Stimulated activated CD8-positive, alpha-beta memory T cell treated with anti-CD3 and anti-CD28 coated beads, Interleukin-4, amount 100 ng/mL, for 4 hours (primary cell): ENCODE results near the gene AP1S1.
"Not testable (repeated sequence)": the region's sequence is repeated elsewhere in the genome, so short reads cannot be mapped to it uniquely, and the experiment has no call there.

ENCODE experiments used
- DNase-seq, 2 donors: peaks; one replicate each; pipeline ENCODE4 v3.0.0-alpha.2; 2020; ENCODE audit warnings: low read depth in 2 of 2, low spot score in 1 of 2

The AP1S1 gene

DNA sequence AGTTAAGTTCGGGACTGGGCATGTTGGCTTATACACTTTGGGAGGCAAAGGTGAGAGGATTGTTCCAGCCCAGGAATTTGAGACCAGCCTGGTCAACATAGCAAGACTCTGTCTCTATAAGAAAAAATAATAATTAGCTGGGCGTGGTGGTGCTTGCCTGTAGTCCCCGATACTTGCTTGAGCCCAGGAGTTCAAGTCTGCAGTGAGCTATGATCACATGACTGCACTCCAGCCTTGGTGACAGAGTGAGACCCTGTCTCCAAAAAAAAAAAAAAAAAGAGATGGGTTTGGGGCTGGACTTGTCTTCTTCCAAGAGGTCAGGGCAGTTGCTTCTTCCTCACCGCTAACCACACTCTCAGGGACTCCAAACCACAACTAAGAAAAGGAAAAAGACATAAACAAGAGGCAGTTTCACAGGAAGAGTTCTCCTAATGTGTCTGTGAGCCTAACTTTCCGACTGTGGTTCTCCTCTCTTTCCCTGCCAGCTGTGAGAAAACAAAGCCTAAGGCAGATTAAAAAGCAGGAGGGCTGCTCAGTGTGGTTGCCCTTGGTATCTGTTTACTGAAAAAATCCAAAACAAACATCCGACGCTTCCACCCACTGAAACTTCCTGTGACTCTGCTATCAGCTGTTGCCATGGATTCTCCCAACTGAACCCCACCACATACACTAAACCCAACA lies 29.8 kb upstream of the AP1S1 start:
- no peak for DNase-seq

DNA sequence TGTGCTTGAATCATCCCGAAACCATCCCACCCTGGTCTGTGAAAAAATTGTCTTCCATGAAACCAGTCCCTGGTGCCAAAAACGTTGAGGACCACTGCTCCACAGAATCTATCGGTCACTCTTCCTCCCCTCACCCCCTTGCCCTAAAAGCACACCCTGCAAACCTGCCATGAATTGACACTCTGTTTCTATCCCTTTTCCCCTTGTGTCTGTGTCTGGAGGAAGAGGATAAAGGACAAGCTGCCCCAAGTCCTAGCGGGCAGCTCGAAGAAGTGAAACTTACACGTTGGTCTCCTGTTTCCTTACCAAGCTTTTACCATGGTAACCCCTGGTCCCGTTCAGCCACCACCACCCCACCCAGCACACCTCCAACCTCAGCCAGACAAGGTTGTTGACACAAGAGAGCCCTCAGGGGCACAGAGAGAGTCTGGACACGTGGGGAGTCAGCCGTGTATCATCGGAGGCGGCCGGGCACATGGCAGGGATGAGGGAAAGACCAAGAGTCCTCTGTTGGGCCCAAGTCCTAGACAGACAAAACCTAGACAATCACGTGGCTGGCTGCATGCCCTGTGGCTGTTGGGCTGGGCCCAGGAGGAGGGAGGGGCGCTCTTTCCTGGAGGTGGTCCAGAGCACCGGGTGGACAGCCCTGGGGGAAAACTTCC lies 28.2 kb upstream of the AP1S1 start:
- DNase-seq: no peak

DNA sequence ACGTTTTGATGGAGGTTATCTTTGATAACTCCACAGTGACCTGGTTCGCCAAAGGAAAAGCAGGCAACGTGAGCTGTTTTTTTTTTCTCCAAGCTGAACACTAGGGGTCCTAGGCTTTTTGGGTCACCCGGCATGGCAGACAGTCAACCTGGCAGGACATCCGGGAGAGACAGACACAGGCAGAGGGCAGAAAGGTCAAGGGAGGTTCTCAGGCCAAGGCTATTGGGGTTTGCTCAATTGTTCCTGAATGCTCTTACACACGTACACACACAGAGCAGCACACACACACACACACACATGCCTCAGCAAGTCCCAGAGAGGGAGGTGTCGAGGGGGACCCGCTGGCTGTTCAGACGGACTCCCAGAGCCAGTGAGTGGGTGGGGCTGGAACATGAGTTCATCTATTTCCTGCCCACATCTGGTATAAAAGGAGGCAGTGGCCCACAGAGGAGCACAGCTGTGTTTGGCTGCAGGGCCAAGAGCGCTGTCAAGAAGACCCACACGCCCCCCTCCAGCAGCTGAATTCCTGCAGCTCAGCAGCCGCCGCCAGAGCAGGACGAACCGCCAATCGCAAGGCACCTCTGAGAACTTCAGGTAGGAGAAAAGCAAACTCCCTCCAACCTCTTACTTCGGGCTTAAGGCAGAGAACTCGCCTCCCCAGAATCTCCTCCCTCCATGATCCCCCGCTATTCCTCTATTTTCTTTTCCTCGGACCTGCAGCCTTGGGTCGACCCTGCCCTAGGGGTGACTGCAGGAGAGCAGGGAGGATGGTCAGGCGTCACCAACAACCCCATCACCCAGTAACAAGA lies 27.4 kb upstream of the AP1S1 start, which contains the start of gene SERPINE1:
Gene SERPINE1, plus strand, starts transcription at position 454 of the 809 bp plus-strand sequence. CDS start 1,290 bp downstream, outside the sequence.
- peak; percentile 16 to 48 for DNase-seq

DNA sequence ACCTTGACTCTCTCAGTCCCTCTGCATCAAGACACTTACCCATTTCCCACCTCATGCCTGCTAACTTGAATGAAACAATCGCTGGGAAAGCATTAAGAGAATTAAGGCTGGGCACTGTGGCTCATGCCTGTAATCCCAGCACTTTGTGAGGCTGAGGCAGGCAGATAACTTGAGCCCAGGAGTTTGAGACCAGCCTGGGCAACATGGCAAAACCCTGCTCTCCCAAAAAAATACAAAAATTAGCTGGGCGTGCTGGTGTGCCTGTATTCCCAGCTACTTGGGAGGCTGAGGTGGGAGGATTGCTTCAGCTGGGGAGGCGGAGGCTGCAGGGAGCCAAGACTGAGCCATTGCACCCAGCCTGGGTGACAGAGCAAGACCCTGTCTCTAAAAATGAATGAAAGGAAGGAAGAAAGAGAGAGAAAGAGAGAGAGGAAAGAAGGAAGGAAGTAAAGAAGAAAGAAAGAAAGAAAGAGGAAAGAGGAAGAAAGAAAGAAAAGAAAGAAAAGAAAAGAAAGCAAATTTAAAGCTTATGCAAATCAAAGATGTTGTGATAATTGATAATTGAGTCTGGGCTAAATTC lies 26.7 kb upstream of the AP1S1 start:
- DNase-seq: no peak

DNA sequence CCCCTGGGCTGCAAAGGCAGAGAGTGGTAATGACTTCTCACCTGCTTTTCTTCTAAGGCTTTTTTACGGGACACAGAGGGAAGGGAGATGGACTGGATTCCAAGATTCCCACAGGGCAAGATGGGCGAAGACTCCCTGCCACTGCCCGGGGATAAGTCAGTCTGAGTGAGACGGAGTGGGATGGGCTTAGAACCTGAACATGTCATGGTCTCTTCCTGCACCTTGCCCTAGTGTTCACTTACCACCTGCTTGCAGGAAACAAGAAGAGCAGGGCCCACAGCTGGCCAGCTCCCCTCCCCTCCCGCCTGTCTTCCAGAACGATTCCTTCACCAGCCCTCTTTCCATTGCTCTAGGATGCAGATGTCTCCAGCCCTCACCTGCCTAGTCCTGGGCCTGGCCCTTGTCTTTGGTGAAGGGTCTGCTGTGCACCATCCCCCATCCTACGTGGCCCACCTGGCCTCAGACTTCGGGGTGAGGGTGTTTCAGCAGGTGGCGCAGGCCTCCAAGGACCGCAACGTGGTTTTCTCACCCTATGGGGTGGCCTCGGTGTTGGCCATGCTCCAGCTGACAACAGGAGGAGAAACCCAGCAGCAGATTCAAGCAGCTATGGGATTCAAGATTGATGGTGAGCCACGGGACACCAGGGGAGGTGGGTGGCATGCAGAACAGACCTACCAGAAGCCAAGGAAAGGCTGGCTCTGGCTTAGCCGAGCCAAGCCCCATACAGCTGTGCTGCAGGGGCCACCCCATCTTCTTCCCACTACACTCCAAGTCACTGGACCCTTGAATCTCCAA lies 26.0 kb upstream of the AP1S1 start:
- no peak for DNase-seq

DNA sequence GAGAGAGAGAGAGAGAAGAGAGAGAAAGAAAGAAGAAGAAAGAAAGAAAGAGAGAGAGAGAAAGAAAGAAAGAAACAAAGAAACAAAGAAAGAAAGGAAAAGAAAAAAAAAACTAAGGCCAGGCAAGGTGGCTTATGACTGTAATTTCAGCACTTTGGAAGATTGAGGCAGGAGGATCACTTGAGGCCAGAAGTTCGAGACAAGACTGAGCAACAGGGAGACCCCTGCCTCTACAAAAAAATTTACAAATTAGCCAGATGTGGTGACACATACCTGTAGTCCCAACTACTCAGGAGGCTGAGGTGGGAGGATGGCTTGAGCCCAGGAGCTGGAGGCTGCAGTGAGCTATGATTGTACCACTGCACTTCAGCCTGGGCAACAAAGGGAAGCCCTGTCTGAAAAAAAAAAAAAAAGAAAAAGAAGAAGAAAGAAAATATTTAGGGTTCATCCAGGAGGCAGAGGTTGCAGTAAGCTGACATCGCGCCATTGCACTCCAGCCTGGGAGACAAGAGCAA lies 24.6 kb upstream of the AP1S1 start:
- no peak for DNase-seq

DNA sequence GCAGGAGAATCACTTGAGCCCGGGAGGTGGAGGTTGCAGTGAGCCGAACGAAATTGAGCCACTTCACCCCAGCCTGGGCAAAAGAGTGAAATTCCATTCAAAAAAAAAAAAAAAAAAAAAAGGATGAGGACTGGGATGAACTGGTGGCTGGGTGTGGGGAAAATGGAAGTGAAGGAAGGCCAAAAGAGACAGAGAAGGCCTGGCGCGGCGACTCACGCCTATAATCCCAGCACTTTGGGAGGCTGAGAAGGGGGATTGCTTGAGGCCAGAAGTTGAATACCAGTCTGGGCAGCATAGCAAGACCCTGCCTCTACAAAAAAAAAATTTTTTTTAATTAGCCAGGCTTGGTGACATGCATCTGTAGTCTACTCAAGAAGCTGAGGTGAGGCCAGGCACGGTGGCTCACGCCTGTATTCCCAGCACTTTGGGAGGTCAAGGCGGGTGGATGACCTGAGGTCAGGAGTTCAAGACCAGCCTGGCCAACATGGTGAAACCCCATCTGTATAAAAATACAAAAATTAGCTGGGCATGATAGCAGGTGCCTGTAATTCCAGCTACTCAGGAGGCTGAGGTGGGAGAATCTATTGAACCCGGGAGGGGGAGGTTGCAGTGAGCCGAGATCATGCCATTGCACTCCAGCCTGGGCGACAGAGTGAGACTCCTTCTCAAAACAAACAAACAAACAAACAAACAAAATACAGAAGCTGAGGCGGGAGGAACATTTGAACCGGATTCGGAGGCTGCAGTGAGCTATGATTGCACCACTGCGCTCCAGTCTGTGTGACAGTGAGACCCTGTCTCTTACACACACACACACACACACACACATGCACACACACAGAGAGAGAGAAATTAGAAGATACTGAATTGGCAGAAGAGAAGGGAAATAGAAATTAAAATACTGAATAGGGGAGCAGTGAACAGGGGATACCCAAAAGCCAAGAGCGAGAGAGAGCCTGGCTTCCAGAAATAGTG lies 21.4 kb upstream of the AP1S1 start:
- DNase-seq: not testable (repeated sequence)

DNA sequence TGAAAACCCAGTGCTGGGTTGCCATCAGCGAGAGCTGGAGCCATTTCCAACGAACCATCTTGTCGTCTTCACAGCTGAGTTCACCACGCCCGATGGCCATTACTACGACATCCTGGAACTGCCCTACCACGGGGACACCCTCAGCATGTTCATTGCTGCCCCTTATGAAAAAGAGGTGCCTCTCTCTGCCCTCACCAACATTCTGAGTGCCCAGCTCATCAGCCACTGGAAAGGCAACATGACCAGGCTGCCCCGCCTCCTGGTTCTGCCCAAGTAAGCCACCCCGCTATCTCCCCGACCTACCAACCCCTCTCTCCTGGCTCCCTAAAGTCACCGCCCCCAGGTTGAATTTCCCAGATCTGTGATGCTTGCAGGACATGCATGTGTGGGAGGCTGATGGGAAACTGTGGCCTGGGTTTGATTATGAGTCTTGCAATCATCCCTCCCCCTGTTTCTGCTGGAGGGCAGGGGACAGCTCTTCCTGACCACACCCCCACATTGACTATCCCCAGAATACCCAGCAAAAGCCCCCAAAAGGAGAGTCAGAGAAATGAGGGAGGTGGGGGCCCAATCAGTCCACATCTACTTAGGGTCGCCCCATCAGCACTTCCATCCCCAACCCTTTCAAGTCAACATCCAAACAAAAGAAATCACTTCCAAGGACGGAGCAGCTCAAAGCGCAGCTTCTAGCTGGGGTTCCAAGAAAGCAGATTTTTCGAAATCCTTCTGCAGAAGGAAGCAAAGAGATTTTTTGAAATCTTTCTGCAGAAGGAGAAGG lies 20.5 kb upstream of the AP1S1 start:
- DNase-seq: no peak

DNA sequence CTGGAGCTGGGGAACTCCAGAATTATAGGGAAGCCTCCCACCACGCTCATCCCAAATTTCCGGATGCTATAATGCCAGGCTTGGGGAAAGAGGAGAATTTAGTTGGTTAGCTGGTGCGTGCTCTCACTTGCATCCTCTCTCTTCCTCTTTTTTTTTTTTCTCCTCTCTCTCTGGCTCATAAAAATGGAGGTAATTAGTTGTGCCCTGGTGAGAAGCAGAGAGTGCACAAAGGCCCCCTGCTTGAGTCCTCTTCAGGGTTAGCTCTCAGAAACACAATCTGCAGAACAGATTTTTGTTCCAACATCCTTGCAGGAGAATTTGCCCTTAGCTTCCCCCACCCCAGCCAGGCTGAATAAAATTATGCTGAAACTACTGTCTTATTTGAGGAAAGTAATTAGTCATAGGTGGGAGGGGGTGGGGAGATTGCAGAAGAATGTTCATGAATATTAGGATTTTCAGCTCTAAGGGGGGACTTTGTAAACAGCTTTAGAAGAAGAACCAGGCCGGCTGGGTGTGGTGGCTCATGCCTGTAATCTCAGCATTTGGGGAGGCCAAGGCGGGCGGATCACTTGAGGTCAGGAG lies 19.8 kb upstream of the AP1S1 start:
- no peak for DNase-seq

DNA sequence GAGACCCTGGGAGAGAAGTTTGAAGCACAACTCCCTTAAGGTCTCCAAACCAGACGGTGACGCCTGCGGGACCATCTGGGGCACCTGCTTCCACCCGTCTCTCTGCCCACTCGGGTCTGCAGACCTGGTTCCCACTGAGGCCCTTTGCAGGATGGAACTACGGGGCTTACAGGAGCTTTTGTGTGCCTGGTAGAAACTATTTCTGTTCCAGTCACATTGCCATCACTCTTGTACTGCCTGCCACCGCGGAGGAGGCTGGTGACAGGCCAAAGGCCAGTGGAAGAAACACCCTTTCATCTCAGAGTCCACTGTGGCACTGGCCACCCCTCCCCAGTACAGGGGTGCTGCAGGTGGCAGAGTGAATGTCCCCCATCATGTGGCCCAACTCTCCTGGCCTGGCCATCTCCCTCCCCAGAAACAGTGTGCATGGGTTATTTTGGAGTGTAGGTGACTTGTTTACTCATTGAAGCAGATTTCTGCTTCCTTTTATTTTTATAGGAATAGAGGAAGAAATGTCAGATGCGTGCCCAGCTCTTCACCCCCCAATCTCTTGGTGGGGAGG lies 16.5 kb upstream of the AP1S1 start:
- DNase-seq: no peak

DNA sequence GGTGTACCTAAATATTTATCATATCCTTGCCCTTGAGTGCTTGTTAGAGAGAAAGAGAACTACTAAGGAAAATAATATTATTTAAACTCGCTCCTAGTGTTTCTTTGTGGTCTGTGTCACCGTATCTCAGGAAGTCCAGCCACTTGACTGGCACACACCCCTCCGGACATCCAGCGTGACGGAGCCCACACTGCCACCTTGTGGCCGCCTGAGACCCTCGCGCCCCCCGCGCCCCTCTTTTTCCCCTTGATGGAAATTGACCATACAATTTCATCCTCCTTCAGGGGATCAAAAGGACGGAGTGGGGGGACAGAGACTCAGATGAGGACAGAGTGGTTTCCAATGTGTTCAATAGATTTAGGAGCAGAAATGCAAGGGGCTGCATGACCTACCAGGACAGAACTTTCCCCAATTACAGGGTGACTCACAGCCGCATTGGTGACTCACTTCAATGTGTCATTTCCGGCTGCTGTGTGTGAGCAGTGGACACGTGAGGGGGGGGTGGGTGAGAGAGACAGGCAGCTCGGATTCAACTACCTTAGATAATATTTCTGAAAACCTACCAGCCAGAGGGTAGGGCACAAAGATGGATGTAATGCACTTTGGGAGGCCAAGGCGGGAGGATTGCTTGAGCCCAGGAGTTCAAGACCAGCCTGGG lies 15.9 kb upstream of the AP1S1 start:
- peak; percentile 82 to 90 for DNase-seq

DNA sequence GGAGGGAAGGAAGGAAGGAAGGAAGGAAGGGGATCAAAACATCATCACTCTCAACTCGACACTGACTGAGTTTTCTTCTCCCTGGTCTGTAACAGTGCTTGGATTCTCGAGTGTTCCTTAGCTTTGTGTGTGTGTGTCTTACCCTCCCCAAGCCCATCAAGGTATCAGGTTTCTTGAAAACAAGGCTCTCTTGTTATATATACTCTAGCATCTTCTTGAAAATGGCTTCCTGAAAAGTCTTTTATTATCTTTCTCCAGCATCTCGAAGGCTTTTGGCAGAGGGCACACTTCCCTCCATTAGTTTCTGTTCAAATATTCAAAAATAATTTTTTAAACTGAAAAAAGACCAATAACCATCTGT lies 14.0 kb upstream of the AP1S1 start:
- no peak for DNase-seq

DNA sequence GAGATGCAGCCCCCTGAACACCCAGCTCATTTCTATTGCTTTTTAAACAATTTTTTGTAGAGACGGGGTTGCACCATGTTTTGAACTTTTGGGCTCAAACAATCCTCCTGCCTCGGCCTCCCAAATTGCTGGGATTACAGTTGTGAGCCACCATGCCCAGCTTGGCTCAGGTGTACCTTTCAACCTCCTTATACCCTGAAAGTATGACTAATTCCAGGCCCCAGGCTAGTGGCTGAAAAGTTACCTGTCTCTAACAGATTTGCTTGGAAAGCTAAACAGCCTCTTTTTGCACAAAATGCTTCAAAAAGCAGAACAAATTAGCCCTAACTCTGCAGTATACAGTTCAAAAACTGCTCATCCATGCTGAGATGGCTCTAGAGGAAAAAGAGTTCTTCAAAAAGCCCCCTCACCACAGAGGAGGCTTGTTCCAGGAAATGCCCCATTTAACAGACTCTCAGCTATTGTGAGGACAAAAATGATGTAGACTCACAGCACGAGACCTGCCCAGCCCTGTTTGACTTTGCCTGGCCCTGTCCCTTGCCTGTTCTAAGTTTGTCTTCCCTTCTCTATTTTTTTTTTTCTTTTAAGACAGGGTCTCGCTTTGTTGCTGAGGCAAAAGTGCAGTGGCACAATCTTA lies 13.4 kb upstream of the AP1S1 start:
- no peak for DNase-seq

DNA sequence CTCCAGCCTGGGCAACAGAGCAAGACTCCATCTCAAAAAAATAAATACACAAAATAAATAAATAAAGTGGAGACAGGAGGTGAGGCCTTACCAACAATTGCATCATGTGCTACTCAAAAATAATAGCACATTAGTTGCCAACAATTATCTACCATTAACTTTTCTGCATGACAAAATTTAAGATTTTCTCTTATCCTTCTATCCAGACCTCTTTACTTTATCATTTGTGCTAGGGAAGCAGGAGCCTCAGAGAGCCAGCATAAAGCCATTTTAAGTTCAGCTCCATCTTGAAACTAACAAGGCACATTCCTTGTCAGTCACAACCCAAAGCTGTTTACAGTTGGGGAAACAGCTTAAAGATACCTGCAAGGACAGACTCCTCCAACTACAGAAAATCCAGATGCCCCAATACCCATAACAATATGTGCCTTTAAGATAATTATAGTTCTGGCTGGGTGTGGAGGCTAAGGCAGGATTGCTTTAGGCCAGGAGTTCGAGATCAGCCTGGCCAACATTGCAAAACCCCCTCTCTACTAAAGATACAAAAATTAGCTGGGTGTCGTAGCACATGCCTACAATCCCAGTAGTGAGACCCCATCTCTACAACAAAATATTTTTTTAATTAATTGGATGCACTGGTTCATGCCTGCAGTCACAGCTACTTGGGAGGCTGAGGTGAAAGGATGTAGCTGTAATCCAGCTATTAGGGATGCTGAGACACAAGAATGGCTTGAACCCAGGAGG lies 2.2 kb upstream of the AP1S1 start:
- no peak for DNase-seq

DNA sequence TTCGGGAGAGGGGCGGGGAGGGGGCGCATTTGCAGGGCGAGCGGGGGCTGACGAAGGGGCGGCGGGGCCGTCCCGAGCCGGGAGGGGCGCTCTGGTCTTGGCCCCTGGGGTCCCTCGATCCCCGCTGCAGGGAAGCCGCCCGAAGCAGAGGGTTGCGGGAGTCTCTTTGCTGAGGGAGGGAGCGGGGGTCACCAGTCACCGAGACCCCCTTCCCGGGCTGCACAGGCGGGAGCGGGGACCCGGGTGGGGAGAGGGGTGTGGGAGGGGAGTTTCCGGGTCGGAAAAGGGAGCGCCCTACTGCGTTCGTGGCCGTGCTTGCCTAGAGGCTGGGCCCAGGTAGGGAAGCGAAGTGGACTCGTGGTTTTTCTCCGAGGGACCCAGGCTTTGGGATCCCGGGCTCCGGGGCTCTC lies 422 bp downstream of the AP1S1 start:
- no peak for DNase-seq

DNA sequence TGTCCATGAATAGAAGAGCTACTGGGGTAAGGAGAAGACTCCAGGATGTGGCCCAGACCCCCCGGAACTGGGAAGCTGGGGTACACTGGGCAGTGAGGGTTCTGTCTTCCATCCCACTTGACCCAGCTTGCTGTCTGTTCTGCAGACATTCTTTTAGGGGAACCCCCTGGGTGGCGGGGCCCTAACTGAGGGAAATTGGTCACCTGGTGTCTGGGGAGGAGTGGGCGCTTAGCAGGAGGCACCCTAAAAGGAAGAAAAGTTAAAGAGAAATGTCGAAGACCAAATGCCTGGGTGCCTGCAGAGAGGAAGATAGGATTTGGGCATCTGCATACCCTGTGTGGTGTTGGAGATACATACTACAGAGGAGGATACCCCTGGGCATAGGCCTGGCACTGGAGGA lies 1.0 kb downstream of the AP1S1 start:
- no peak for DNase-seq
